HK-2 (cell line): Measurements from ENCODE around the gene TUBB4B.

Experiments
- DNase-seq: peaks from one replicate; pipeline ENCODE4 v3.0.0-alpha.2; 2018; ENCODE audit not compliant: unreplicated experiment

TUBB4B gene

GRCh38 chr9:137225699-137226331, 15.3 kb upstream of the TUBB4B start:
- no peak for DNase-seq

- peak; percentile 74 for DNase-seq
Measured at GRCh38 chr9:137226338-137227053, 14.6 kb upstream of the TUBB4B start.

- DNase-seq = peak; percentile 84
Measured at GRCh38 chr9:137227054-137227852, 13.8 kb upstream of the TUBB4B start, which contains the start of gene RNF224. TSS of gene RNF224 (plus strand) at chr9:137227502. CDS start at chr9:137228336, 834 bp downstream.

GRCh38 chr9:137227853-137228505, 13.1 kb upstream of the TUBB4B start:
- no peak for DNase-seq

GRCh38 chr9:137228506-137228967, 12.6 kb upstream of the TUBB4B start:
- no peak for DNase-seq

- no peak for DNase-seq
Measured at GRCh38 chr9:137228968-137229896, 11.9 kb upstream of the TUBB4B start.

- no peak for DNase-seq
Measured at GRCh38 chr9:137229903-137230704, 11.0 kb upstream of the TUBB4B start.

- DNase-seq = no peak
Measured at GRCh38 chr9:137230705-137231371, 10.2 kb upstream of the TUBB4B start, which contains the start of gene SLC34A3. TSS of gene SLC34A3 (plus strand) at chr9:137230901. CDS start at chr9:137231703, 802 bp downstream.

GRCh38 chr9:137231372-137232039, 9.6 kb upstream of the TUBB4B start:
- DNase-seq = no peak

GRCh38 chr9:137232101-137232500, 9.0 kb upstream of the TUBB4B start:
- DNase-seq = no peak

- DNase-seq = no peak
Measured at GRCh38 chr9:137232510-137232909, 8.6 kb upstream of the TUBB4B start.

GRCh38 chr9:137233143-137233980, 7.7 kb upstream of the TUBB4B start:
- no peak for DNase-seq

- DNase-seq = no peak
Measured at GRCh38 chr9:137234055-137234697, 6.9 kb upstream of the TUBB4B start.

GRCh38 chr9:137234758-137235423, 6.2 kb upstream of the TUBB4B start:
- no peak for DNase-seq

GRCh38 chr9:137235424-137236237, 5.5 kb upstream of the TUBB4B start:
- no peak for DNase-seq
